ENCODE data around the gene CDCP1.
"Not testable (repeated sequence)": the region's sequence is repeated elsewhere in the genome, so short reads cannot be mapped to it uniquely, and the experiment has no call there.

Gene CDCP1

DNA sequence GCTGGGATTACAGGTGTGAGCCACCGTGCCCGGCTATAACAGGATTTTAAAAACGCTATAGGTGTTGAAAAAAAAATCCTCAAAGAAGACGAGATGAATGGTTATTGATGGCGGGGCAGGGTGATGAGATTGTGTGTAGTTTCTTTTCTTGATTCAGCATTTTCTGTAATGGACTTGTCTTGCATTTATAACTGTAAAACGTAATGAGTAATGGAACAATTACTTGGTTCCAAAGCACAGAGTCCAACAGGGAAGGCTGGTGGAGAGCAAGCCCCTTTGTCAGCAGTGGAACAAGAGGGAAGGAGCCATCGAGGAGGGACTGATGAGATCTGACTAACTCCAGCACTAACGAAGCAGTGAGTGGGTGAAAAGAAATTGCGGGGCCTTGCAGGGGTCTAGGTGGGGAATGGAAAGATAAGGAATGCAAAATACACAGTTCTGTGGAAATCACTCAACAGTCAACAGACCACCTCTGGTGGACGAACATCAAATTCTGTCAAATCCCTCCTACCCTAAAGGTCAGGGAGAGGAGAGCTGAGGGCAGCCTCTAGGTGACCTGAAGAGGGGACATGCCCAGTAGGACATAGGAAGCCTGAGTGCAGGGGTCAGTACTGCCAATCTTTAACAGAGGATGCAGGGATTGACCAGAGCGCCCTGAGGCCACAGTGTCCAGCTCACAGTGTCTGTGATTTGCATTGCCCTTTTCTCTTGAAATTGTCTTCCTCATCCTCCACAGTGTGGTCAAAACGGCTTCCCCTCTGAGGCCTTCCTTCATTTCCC lies 23.1 kb upstream of the CDCP1 start:
- peak; percentile 12 to 48 (median 19) for DNase-seq

DNA sequence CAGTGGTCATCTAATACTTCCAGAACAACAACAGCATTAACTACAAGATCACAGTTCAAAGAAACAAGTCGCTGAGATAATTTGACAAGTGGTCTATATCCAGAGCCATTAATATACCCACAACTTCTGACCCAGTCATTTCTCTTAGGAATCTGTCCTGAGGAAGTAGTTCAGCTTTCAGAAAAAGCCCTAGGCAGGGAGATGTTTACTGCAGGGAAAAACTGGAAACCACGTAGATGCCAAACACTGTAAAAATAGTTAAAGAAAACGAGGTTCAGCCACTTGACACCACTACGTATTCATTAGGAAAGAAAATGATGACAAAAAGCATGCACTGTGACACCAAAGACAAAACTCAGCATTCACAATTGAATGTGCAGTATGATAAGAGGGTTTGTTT lies 22.3 kb upstream of the CDCP1 start:
- DNase-seq = peak in 1 of 4 experiments; percentile 27

DNA sequence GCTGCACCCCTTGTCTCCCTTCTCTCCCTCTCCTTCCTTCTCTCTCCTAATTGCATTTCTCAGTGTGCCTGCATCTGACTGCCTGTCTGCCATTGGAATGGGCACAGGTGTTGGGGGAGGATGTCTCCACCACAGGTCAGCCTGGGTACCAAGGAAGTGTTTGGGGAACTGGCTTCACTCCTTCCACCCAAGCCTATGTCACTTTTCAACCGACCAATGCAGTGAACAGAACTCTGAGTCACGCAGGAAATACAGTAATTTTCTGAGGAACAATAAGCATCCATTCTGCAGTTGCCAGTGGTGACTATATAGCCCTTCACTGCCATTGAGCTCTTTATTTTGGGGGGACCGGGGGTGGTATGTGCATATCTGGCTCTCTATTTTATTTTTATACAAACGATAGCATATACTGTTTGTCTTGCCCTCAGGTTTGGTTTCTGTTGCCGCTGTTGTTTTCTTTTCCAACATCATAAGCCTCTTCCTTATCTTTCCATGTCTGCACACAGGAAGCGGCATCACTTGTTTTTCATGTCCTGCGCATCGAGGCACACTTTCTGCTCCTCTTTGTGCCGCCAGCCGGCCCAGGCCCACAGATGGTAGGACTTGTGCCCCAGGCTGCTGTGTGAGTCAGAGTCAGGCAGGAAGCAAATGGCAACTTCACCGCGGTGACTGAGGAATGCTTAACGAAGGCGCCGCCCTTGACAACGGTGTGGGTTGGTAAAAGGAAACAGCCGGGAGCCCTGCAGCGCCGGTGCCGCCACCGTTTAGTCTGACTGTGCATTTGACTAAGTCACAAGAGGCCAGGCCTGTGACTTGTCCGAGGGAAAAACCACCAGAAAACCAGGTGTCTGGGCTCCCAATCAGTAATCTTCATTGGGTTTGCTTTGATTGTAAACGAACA lies 21.1 kb upstream of the CDCP1 start:
- DNase-seq = peak; percentile 94 to 97 (median 94)

DNA sequence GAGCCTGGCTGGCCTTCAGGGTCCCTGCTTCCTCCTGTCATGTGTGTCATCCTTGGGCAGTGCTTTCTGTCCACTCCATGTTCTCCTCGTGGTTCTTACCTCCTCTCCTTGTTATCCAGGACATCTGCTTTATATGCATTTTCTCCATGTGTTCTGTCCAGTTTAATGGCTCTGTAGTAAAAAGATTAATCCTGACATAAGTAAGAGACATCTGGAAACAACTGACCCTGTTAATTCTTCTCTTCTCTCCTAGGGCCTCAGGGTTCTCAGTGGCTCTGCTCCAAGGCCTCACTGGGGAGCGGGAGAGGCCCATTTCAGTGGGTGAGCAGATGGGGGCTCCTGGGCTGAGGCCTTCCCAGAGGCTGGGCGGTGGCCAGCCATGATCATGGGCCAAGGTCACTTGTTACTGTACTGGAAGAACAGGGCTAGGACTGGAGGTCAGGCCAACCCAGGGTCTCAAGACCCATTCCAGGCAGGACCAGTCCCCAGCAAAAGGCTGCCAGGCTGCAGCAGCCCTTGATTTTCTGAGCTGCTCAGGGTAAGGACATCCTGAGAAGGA lies 20.2 kb upstream of the CDCP1 start:
- DNase-seq = no peak

DNA sequence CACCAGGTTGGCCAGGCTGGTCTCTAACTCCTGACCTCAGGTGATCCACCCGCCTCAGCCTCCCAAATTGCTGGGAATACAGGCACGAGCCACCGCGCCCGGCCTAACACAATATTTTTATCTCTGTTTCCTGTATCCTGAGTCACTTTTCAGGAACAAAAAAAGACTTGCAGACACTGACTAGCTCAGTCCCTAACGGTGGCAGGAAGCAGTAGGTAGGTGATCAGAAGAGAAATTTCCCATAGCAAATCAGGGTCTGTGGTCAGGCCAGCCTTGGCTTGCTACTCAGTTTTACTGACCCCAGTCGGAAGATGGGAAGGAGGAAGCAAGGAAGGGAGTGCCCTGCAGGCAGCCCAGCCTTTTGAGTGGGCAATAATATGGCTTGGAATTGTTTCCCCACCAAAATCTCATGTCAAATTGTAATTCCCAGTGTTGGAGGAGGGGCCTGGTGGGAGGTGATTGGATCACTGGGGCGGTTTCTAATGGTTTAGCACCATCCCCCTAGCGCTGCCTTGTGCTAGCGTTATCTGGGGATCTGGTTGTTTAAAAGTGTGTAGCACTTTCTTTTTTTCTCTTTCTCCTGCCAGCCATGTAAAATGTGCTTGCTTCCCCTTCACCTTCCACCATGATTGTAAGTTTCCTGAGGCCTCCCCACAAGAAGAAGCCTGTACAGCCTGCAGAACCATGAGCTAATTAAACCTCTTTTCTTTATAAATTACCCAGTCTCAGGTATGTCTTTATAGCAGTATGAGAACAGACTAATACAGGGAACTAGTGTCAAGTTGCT lies 19.5 kb upstream of the CDCP1 start:
- DNase-seq = peak in 3 of 4 experiments; percentile 33 to 52 (median 34)

DNA sequence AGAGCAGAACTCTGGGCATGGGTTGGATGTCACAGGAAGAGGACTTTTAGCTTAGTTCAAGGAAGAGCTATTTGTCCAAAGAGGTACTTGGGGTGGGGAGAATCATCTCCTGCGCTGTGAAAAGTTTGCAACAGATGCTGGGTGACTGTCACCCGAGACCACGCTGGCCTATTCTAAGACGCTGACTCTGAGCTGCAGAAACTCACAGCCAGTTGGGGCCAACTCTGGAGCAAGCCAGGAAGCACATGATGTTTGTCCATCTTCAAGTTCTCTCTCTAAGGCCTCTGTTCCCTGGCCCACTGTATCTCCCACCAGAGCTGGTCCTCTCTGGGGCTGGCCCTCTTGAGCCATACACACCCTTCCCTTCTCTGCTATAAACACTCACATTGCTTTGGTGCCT lies 17.9 kb upstream of the CDCP1 start:
- peak in 1 of 4 experiments; percentile 13 for DNase-seq

DNA sequence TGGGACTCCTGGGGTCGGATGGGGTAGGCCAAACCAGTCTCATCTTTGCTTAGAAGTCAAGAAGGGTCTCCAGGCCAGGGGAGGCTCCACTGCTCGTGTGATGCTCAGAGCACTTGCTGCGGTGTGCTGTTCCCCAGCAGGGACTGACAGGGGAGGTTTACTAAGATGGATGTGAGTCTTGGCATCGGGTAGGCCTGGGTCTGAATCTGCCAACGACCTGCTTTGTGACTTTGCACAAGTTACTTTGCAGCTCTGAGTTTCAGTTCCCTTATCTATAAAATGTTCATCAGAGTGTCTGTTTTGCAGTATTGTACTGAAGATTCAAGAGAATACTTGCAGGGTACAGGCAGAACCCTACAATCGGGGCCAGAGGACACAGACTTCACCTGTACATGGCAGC lies 17.3 kb upstream of the CDCP1 start:
- DNase-seq = peak; percentile 24 to 65 (median 54)

DNA sequence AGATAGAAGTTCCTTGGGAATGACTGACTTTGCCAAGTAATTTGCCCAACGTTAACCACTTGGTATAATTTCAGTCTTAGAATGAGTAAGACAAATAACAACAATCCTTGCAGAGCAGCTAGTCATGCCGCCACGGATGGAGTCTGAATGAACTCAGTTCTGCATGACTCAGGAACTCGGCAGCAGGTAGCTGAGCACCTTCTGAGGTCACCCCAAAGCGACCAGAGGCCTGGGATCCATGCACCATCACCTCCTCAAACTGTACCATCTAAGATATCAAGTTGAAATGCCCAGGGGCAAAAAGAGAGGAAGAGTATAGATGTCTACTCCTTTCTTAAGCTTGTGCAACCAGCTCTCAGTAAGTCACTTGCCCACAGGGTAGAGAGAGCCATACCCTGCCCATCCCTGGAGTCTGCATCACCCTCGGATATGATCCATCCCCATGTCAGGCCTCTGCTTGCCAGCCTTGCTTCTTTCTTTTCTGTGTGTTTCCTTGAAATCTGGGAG lies 8.5 kb upstream of the CDCP1 start:
- no peak for DNase-seq

DNA sequence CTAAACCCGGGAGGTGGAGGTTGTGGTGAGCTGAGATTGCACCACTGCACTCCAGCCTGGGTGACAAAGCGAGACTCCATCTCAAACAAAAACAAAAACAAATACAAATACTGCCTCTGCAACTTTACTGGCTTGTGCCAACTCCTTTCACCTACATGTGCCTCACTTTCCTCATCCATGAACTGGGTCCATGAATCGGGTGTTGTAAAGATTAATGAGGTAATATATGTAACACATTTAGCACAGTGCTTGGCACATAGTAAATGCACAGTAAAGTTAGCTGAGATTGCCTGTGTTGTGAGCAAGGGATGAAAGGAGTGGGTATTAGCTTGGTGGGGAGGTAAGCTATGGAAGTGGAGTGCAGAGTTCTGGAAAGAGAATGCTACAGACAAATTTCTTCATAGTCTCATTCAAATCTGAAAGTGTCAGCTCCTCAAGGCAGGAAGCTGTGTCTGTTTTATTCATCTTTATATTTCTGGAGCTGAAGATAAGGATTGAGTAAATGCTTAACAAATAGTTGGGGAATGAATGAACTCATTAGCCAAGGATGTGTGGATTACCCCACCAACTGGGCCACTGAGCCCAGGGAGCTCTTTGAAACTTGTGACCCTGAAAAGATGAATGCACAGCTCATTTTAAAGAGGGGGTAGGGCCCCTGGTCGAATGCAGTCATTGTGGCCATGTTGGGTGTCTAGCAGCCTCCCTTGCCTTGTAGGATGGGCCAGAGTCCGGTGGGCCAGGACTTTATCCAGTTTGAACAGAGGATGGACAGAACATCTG lies 7.7 kb upstream of the CDCP1 start:
- DNase-seq = no peak

DNA sequence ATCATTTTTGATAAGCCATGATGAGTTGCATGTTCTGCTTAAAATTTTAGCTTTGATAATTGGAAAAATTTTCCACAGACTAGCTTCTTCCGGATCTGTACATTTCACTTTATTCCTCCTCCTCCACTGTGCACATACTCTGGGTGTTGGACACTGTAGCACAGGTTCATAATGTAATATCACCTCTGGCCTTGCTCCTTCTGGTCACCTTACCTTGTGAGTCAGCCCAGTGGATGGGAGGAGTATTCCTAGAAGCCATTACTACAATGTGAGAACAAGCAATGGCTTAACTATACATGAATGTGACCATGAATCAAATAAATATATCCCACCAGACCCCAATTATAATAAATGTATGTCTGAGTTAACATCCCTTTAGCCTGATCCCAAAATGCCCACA lies 6.1 kb upstream of the CDCP1 start:
- no peak for DNase-seq

DNA sequence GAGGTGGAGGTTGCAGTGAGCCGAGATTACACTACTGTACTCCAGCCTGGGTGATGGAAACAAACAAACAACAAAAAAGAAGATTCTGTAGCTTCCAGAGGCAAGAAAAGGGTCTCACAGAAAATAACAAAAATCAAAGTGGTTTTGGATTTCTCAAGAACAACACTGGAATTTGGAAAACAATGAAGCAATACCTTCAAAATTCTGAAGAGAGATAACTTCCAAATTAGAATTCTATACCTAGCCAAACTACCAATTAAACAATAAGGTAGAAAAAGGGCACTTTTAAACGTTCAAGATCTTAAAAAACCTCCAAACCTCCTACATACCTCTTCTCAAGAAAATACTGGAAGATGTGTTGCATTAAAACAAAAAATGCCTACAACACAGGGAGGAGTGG lies 4.9 kb upstream of the CDCP1 start:
- DNase-seq = no peak

DNA sequence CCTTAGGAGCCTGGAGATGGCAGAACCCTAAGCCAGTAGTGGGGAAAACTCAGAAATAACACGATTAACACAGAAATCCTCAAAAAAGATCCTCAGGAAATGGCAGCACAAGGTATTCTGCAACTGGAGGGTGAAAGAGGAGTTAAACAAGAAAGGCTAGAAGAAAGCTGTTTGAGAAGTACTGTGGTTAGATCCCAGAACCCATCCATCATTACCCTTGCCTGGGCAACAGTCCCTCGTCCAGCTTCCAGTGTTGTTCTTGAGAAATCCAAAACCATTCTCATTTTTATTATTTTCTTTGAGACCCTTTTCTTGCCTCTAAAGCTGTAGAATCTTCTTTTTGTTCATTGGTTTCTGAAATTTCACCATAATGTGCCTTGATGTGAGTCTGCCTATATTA lies 2.7 kb upstream of the CDCP1 start:
- no peak for DNase-seq

DNA sequence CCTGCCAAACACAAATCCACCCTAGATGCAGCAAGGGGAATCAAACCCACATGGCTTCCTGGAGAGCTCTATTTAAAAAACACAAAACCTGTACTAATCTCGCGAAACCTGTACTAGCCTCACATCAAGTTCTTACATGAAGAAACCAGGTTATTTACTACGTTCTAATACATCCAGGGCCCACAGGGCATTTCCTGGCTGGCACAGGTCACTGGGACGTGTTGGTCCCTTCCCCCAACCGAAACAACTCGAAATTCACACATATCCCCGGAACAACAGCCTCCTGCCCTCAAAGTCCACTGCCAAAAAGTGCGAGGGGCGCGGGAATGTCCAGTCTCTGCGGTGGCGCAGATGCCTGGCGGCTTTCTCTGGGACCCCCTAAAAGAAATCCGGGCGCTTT lies 955 bp downstream of the CDCP1 start:
- DNase-seq = no peak

DNA sequence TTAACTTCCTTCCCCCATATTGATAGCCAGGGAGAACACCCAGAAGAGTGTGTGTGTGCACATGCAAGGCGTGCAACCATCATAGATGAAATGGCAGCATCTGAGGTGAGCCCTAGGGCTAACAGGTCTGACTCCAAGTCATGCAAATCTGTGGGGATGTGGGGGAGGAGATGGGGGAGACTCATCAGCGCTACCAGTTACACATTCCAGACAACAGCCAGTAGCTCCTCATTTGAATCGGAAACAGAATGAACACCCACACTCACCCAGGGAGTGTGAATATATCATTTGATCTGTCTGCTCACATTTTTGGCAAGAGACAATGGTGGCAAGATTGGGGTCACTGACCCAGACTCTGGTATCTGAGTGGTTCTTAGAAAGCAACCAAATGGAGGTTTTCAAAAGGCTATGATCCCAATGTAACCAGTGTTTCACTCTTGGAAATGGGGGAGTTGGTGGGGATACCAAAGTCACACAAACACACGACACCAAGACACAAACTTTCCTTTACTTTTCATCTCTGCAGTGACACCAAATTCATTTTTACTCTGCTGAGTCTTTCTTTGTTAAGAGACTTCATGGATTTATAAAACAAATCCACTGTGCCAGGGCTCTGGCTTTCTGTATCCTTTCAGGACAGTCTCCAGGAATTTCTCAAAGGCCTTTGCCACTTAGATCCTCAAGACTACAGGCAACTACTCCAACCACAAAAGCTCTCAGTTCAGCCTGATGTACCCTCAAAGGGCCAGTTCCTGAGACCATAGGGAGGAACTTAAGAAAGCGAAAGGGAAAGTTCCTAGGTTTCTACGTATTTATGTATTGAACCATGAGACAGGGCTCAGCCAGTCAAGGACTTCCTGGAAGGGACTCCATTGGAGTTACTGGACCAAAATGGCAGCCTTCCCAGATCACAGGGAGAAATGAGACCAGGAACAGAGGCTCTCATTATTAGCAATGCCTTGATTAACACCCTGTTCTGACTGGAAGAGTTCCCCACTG lies 2.2 kb downstream of the CDCP1 start:
- peak; percentile 35 to 66 (median 50) for DNase-seq

DNA sequence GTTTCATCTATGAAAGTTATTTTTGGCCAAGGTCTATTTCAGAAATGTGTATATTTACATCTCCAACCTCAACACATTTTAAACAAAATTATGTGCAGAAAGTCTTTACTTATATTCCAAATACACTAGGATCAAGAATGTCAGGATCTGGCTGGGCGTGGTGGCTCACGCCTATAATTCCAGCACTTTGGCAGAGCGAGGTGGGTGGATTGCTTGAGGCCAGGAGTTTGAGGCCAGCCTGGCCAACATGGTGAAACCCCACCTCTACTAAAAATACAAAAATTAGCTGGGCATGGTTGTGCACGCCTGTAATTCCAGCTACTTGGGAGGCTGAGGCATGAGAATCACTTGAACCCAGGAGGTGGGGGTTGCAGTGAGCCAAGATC lies 5.4 kb downstream of the CDCP1 start:
- not testable (repeated sequence) for DNase-seq

DNA sequence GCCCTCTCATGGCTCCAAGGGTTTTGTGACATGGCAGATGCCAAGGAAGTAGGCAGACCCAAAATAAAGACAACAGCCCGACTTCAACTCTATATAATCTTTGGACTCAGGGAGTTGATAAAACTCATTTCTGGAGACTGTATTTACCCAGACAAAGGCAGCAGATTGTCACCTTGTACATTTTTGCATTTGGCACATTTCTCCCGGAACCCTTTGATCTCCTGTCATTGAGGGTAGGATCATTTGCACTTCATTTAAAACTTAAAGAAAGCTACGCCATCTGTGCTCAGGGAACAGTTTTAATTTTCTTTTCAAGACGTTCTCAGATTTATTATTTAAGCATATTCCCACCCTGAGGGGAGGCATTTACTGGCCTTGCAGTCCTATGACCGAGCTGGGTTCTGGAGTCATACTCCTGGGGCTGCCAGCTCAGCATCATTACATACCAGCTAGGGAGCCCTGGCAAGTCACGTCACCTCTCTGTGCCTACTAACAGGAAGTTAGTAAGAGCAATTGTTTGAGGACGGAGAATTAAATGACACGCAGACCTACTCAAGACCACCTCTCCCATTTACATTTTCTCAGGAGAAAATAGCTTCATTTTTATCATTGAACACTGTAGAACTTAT lies 5.9 kb downstream of the CDCP1 start:
- peak; percentile 65 to 82 (median 72) for DNase-seq

DNA sequence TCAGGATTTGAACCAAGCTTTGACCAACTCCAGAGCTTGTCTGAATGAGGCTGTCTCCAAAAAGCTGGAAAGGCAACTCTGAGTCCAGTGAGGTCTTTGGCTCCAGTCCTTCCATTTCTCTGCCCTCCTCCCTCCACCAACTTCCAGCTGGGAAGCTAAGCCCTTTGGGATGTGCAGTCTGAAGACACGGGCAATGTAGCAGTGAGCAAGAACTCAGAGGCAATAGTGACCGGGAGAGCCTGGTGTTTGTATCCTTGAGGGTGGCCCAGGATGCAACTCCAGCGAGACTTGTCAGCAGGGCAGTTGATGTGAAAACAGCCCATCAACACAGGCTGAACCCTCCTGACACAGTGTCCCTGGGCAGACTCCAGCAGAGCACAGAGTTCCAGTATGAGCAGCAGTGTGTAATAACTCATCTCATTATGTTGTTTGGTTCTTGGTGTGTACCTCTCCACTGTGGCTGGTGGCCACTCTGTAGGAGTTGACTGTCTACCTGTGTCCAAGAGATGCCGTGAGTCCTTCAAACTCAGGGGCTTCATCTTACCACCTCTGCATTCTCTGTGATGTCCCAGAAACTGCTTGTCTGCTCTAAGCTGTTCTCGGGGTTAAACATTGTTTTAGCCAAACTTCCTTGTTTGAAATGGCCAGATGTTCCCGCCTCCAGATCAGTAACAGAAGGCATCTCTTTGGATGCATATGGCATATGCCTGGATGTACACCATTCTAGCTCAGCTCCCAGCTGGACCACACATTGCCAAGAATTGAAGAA lies 6.6 kb downstream of the CDCP1 start:
- DNase-seq = peak in 3 of 4 experiments; percentile 19 to 31 (median 29)

DNA sequence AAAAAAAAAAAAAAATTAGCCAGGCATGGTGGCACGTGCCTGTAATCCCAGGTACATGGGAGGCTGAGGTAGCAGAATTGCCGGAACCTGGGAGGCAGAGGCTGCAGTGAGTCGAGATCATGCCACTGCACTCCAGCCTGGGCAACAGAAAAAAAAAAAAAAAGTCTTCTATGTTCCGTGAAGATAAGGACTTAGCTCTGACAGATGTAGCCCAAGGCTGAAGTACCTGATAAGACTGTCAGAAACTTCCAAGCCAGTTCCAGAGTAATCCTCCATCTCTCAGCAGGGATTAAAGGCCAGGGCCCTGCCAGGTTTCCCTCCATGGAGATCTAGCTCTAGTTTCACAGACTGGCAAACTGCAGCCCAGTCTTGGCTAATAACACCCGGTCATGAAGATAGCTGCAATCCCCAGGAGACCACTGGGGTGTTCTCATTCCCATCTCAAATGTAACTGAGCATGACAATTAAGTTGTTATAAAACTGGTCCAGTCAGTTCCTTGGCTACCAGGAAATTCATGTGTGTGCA lies 8.5 kb downstream of the CDCP1 start:
- DNase-seq = no peak

DNA sequence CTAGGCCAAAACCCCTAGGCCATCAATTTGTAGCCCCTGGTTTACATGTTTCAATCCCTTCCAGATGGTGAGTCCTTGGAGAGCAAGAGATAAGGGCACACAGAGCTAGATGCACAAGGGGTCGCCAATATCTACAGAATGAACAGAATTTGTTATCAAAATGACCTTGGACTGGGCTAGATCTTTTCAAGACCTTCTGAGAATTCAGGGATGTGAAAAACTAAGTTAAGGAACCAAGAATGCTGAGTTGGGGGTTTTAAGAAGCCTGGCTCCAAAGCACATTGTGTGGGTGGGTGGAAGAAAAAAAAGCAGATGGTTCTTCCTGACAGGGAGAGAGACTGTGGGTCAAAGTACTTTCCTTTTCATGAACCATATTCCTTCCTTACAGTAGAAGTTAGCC lies 10.2 kb downstream of the CDCP1 start:
- peak; percentile 74 to 94 (median 86) for DNase-seq

Data from suppressor macrophage (primary cell).